Activated T-cell treated with anti-CD3 and anti-CD28 coated beads, Interleukin-2, amount 50 U/mL, for 4 hours (primary cell): ENCODE measurements around the gene KRTAP23-1. TPM values are rescaled to one million over a fixed set of nuclear protein-coding genes. Genes with fewer than 3 reads are reported as not detected.

Experiments
- ATAC-seq, 2 donors: fragments of 200-7000 bp; cut with Tn5 transposase; one replicate each; pipeline ENCODE4 v1.10.0; 2021
- DNase-seq: peaks from one replicate; pipeline ENCODE4 v3.0.0-alpha.2; 2020
- H3K27me3 Mint-ChIP-seq: one replicate; pipeline ENCODE4 v1.8.0; 2021; ENCODE audit warnings: low read depth, mixed read lengths
- H3K36me3 Mint-ChIP-seq: one replicate; pipeline ENCODE4 v1.8.0; 2022; ENCODE audit warnings: mixed read lengths; ENCODE audit not compliant: insufficient read depth
- H3K4me1 Mint-ChIP-seq: one replicate; pipeline ENCODE4 v1.8.0; 2021; ENCODE audit warnings: low read depth, mixed read lengths
- H3K4me3 Mint-ChIP-seq: one replicate; pipeline ENCODE4 v1.8.0; 2021; ENCODE audit warnings: mild to moderate bottlenecking, moderate library complexity, mixed read lengths
- H3K9me3 Mint-ChIP-seq: one replicate; pipeline ENCODE4 v1.8.0; 2021; ENCODE audit warnings: mixed read lengths
- total RNA-seq, 3 donors: library from RNA; stranded (reverse); gene quantifications; one replicate each; pipeline ENCODE4 v1.2.1, GENCODE V29; 2021

The KRTAP23-1 gene
- total RNA-seq, 3 donors from 2014 or later: not detected

GRCh38 chr21:30336596-30336995, 11.8 kb downstream of the KRTAP23-1 start:
- no peaks in the 10 kb centered on the region for H3K4me1 Mint-ChIP-seq
- no peak overlapping the region for H3K4me3 Mint-ChIP-seq
- H3K36me3 Mint-ChIP-seq: no peaks in the 10 kb centered on the region
- ATAC-seq: no peak
- no peaks in the 10 kb centered on the region for H3K9me3 Mint-ChIP-seq
- no peaks in the 10 kb centered on the region for H3K27me3 Mint-ChIP-seq
- no peak for DNase-seq

GRCh38 chr21:30333736-30334135, 14.7 kb downstream of the KRTAP23-1 start:
- Mint-ChIP-seq H3K4me3 (no peak overlapping the region), H3K9me3 (no peaks in the 10 kb centered on the region), H3K4me1 (no peaks in the 10 kb centered on the region), H3K27me3 (no peaks in the 10 kb centered on the region), H3K36me3 (no peaks in the 10 kb centered on the region)
- ATAC-seq (no peak), DNase-seq (no peak)

- H3K36me3 Mint-ChIP-seq: no peaks in the 10 kb centered on the region
- no peak for ATAC-seq
- no peaks in the 10 kb centered on the region for H3K9me3 Mint-ChIP-seq
- H3K4me3 Mint-ChIP-seq: no peak overlapping the region
- DNase-seq: no peak
- no peaks in the 10 kb centered on the region for H3K4me1 Mint-ChIP-seq
- no peaks in the 10 kb centered on the region for H3K27me3 Mint-ChIP-seq
Observed at GRCh38 chr21:30332681-30333080, 15.7 kb downstream of the KRTAP23-1 start.

- H3K36me3 Mint-ChIP-seq: no peaks in the 10 kb centered on the region
- DNase-seq: no peak
- no peaks in the 10 kb centered on the region for H3K27me3 Mint-ChIP-seq
- no peak overlapping the region for H3K4me3 Mint-ChIP-seq
- H3K4me1 Mint-ChIP-seq: no peaks in the 10 kb centered on the region
- peaks cover 14% of the 10 kb centered on the region for H3K9me3 Mint-ChIP-seq
- no peak for ATAC-seq
Observed at GRCh38 chr21:30329203-30329875, 19.1 kb downstream of the KRTAP23-1 start.

GRCh38 chr21:30326390-30326789, 22.0 kb downstream of the KRTAP23-1 start:
- no peaks in the 10 kb centered on the region for H3K27me3 Mint-ChIP-seq
- DNase-seq (no peak), ATAC-seq (no peak)
- no peak overlapping the region for H3K4me3 Mint-ChIP-seq
- H3K36me3 Mint-ChIP-seq: no peaks in the 10 kb centered on the region
- peaks cover 14% of the 10 kb centered on the region for H3K9me3 Mint-ChIP-seq
- no peaks in the 10 kb centered on the region for H3K4me1 Mint-ChIP-seq

GRCh38 chr21:30320215-30320614, 28.2 kb downstream of the KRTAP23-1 start, which contains the start of gene KRTAP26-1:
KRTAP26-1 (minus strand) TSS chr21:30320315; CDS start chr21:30320035, 280 bp downstream.
- Mint-ChIP-seq H3K36me3 (no peaks in the 10 kb centered on the region), H3K4me3 (no peak within 1 kb of the TSS), H3K27me3 (no peaks in the 10 kb centered on the region), H3K9me3 (no peaks in the 10 kb centered on the region), H3K4me1 (no peaks in the 10 kb centered on the region)
- DNase-seq (no peak), ATAC-seq (no peak)

- no peak for ATAC-seq
- Mint-ChIP-seq H3K4me1 (no peaks in the 10 kb centered on the region), H3K4me3 (no peak overlapping the region), H3K9me3 (no peaks in the 10 kb centered on the region), H3K27me3 (no peaks in the 10 kb centered on the region), H3K36me3 (no peaks in the 10 kb centered on the region)
- no peak for DNase-seq
Observed at GRCh38 chr21:30315701-30316100, 32.7 kb downstream of the KRTAP23-1 start.

GRCh38 chr21:30306884-30307283, 41.5 kb downstream of the KRTAP23-1 start:
- no peak overlapping the region for H3K4me3 Mint-ChIP-seq
- no peaks in the 10 kb centered on the region for H3K4me1 Mint-ChIP-seq
- no peaks in the 10 kb centered on the region for H3K36me3 Mint-ChIP-seq
- ATAC-seq (no peak), DNase-seq (no peak)
- no peaks in the 10 kb centered on the region for H3K9me3 Mint-ChIP-seq
- no peaks in the 10 kb centered on the region for H3K27me3 Mint-ChIP-seq

GRCh38 chr21:30305136-30305535, 43.3 kb downstream of the KRTAP23-1 start:
- H3K27me3 Mint-ChIP-seq: no peaks in the 10 kb centered on the region

More at GRCh38 chr21:30305136-30305535, 43.3 kb downstream of the KRTAP23-1 start:
- no peak for ATAC-seq
- H3K36me3 Mint-ChIP-seq: no peaks in the 10 kb centered on the region
- H3K4me3 Mint-ChIP-seq: no peak overlapping the region
- no peak for DNase-seq
- peaks cover 11% of the 10 kb centered on the region for H3K9me3 Mint-ChIP-seq
- H3K4me1 Mint-ChIP-seq: no peaks in the 10 kb centered on the region

Other genes with a start within 250 kb of the KRTAP23-1 start
- gene CLDN17, start 181.8 kb downstream of the KRTAP23-1 start, total RNA-seq: not detected
- gene CLDN8, start 132.5 kb downstream of the KRTAP23-1 start, total RNA-seq: not detected
- not detected for gene KRTAP24-1, start 65.7 kb downstream of the KRTAP23-1 start, total RNA-seq
- not detected for gene KRTAP25-1, start 59.1 kb downstream of the KRTAP23-1 start, total RNA-seq
- gene KRTAP26-1, start 28.3 kb downstream of the KRTAP23-1 start, total RNA-seq: not detected
- gene KRTAP27-1, start 10.9 kb downstream of the KRTAP23-1 start, total RNA-seq: not detected
- gene KRTAP13-2, start 23.7 kb upstream of the KRTAP23-1 start, total RNA-seq: not detected
- not detected for gene KRTAP13-1, start 47.4 kb upstream of the KRTAP23-1 start, total RNA-seq
- not detected for gene KRTAP13-3, start 77.3 kb upstream of the KRTAP23-1 start, total RNA-seq
- gene KRTAP13-4, start 81.6 kb upstream of the KRTAP23-1 start, total RNA-seq: not detected
- not detected for gene KRTAP15-1, start 91.7 kb upstream of the KRTAP23-1 start, total RNA-seq
- gene KRTAP19-1, start 131.8 kb upstream of the KRTAP23-1 start, total RNA-seq: not detected
- not detected for gene KRTAP19-2, start 138.8 kb upstream of the KRTAP23-1 start, total RNA-seq
- not detected for gene KRTAP19-3, start 143.4 kb upstream of the KRTAP23-1 start, total RNA-seq
- not detected for gene KRTAP19-4, start 148.6 kb upstream of the KRTAP23-1 start, total RNA-seq
- gene KRTAP19-5, start 153.5 kb upstream of the KRTAP23-1 start, total RNA-seq: not detected
- gene KRTAP19-6, start 193.3 kb upstream of the KRTAP23-1 start, total RNA-seq: not detected
- not detected for gene KRTAP19-7, start 212.7 kb upstream of the KRTAP23-1 start, total RNA-seq
- gene KRTAP22-2, start 241.8 kb upstream of the KRTAP23-1 start, total RNA-seq: not detected
- not detected for gene KRTAP6-3, start 243.8 kb upstream of the KRTAP23-1 start, total RNA-seq